HEK293T (cell line): ENCODE results near the gene IBSP.

Source experiments
- CTBP1 ChIP-seq: fragments of 450-650 bp; IDR thresholded peaks from 2 replicates; pipeline ENCODE4 v1.6.1; 2016; ENCODE audit warnings: borderline replicate concordance
- FOXA1 ChIP-seq: fragments of 450-650 bp; IDR thresholded peaks from 2 replicates; pipeline ENCODE4 v1.6.1; 2016; ENCODE audit warnings: mild to moderate bottlenecking
- FOXK2 ChIP-seq: fragments of 450-650 bp; IDR thresholded peaks from 2 replicates; pipeline ENCODE4 v1.6.1; 2016; ENCODE audit warnings: mild to moderate bottlenecking
- FOXM1 ChIP-seq: fragments of 450-650 bp; IDR thresholded peaks from 2 replicates; pipeline ENCODE4 v1.6.1; 2017; ENCODE audit warnings: mild to moderate bottlenecking, borderline replicate concordance
- SP1 ChIP-seq: fragments of 450-650 bp; IDR thresholded peaks from 2 replicates; pipeline ENCODE4 v1.6.1; 2017

- TF ChIP-seq FOXM1 = no peak
- no peak for TF ChIP-seq FOXA1
- no peak for TF ChIP-seq CTBP1
- TF ChIP-seq FOXK2 = no peak
- TF ChIP-seq SP1 = no peak
Measured at GRCh38 chr4:87785731-87786509, 13.4 kb upstream of the IBSP start.
